CD14-positive monocyte (primary cell): ENCODE measurements around the gene PPM1H. TPM values are rescaled to one million over a fixed set of nuclear protein-coding genes. Genes with fewer than 3 reads are reported as not detected.

Experiments
- DNase-seq, 3 donors: peaks; one replicate each; pipeline ENCODE4 v3.0.0-alpha.2; 2011 to 2022
- H2AFZ ChIP-seq: 2 replicates; pipeline ENCODE4 v1.6.0; 2012; ENCODE audit warnings: mild to moderate bottlenecking, low read depth, low read length, inconsistent platforms; ENCODE audit not compliant: insufficient read depth, poor library complexity, severe bottlenecking
- H3K27ac ChIP-seq, 2 donors: 1 replicate in 1 of 2; 2 replicates in 1 of 2; pipeline ENCODE4 v1.5.1; 2012 to 2013; ENCODE audit warnings: low read length in 2 of 2, control low read depth in 1 of 2, inconsistent platforms in 1 of 2, low read depth in 1 of 2, mild to moderate bottlenecking in 1 of 2
- H3K27me3 ChIP-seq, 2 donors: one replicate each; pipeline versions ENCODE4 v1.6.0 to v1.6.1; 2011 to 2013; ENCODE audit warnings: low read length in 2 of 2; ENCODE audit not compliant: control insufficient read depth in 2 of 2, insufficient read depth in 2 of 2
- H3K36me3 ChIP-seq, 2 donors: replicated peaks in 1 of 2; 1 replicate in 1 of 2; 2 replicates in 1 of 2; pipeline versions ENCODE4 v1.5.1 to v1.6.1; 2012 to 2013; ENCODE audit warnings: low read length in 2 of 2, control low read depth in 1 of 2, inconsistent platforms in 1 of 2, mild to moderate bottlenecking in 1 of 2; ENCODE audit not compliant: insufficient read depth in 2 of 2, control insufficient read depth in 1 of 2
- H3K4me1 ChIP-seq, 2 donors: 1 replicate in 1 of 2; 2 replicates in 1 of 2; pipeline versions ENCODE4 v1.5.1 to v1.6.1; 2012 to 2013; ENCODE audit warnings: low read length in 2 of 2, control low read depth in 1 of 2, inconsistent platforms in 1 of 2, mild to moderate bottlenecking in 1 of 2, moderate library complexity in 1 of 2; ENCODE audit not compliant: insufficient read depth in 2 of 2, control insufficient read depth in 1 of 2
- H3K4me2 ChIP-seq: replicated peaks from 2 replicates; pipeline ENCODE3; 2012; ENCODE audit warnings: low read length, moderate library complexity, mild to moderate bottlenecking; ENCODE audit not compliant: poor library complexity, severe bottlenecking; ENCODE audit errors: extremely low read depth
- H3K4me3 ChIP-seq, 3 experiments: fragments of 200-600 bp in 1 of 3; sonication (generic) in 1 of 3; replicated peaks in 1 of 3; 1 replicate in 2 of 3; 2 replicates in 1 of 3; pipeline ENCODE4 v1.5.1; 2011 to 2013; ENCODE audit warnings: low read length in 3 of 3, mild to moderate bottlenecking in 3 of 3, control low read depth in 2 of 3, low read depth in 2 of 3, inconsistent platforms in 1 of 3, moderate library complexity in 1 of 3
- H3K79me2 ChIP-seq: 2 replicates; pipeline ENCODE4 v1.6.0; 2012; ENCODE audit warnings: mild to moderate bottlenecking, control low read depth, inconsistent platforms, low read length, moderate library complexity; ENCODE audit not compliant: insufficient read depth
- H3K9ac ChIP-seq: 2 replicates; pipeline ENCODE4 v1.6.0; 2017; ENCODE audit warnings: low read length, mild to moderate bottlenecking; ENCODE audit not compliant: insufficient read depth, poor library complexity, severe bottlenecking
- H3K9me3 ChIP-seq, 2 donors: replicated peaks in 1 of 2; 1 replicate in 1 of 2; 2 replicates in 1 of 2; pipeline versions ENCODE4 v1.5.1 to v1.6.1; 2012 to 2013; ENCODE audit warnings: low read length in 2 of 2, control low read depth in 1 of 2; ENCODE audit not compliant: control insufficient read depth in 1 of 2, insufficient read depth in 1 of 2
- H4K20me1 ChIP-seq: 2 replicates; pipeline ENCODE4 v1.6.0; 2012; ENCODE audit warnings: mild to moderate bottlenecking, low read length, control low read depth, moderate library complexity; ENCODE audit not compliant: insufficient read depth
- H3K27ac Mint-ChIP-seq, 7 donors: one replicate each; pipeline ENCODE4 v1.8.0; 2020; ENCODE audit warnings: mild to moderate bottlenecking in 7 of 7, mixed read lengths in 7 of 7, moderate library complexity in 6 of 7, inconsistent platforms in 2 of 7
- H3K27me3 Mint-ChIP-seq, 3 donors: one replicate each; pipeline ENCODE4 v1.8.0; 2021 to 2022; ENCODE audit warnings: low read depth in 3 of 3, mild to moderate bottlenecking in 3 of 3, mixed read lengths in 3 of 3, moderate library complexity in 3 of 3, inconsistent platforms in 1 of 3
- H3K36me3 Mint-ChIP-seq, 2 donors: one replicate each; pipeline ENCODE4 v1.8.0; 2020; ENCODE audit warnings: mixed read lengths in 2 of 2, inconsistent platforms in 1 of 2, mild to moderate bottlenecking in 1 of 2
- H3K4me1 Mint-ChIP-seq: one replicate; pipeline ENCODE4 v1.8.0; 2020; ENCODE audit warnings: mild to moderate bottlenecking, mixed read lengths
- H3K4me3 Mint-ChIP-seq, 2 donors: one replicate each; pipeline ENCODE4 v1.8.0; 2020; ENCODE audit warnings: mild to moderate bottlenecking in 2 of 2, mixed read lengths in 2 of 2, moderate library complexity in 1 of 2
- H3K9me3 Mint-ChIP-seq, 7 donors: one replicate each; pipeline ENCODE4 v1.8.0; 2020 to 2022; ENCODE audit warnings: mixed read lengths in 7 of 7, mild to moderate bottlenecking in 6 of 7, moderate library complexity in 6 of 7, inconsistent platforms in 2 of 7
- CTCF ChIP-seq: fragments of 200-600 bp; IDR thresholded peaks from one replicate; pipeline ENCODE4 v1.8.0; 2022; ENCODE audit warnings: antibody characterized with exemption, mild to moderate bottlenecking
- WGBS: methylation state at CpG from one replicate; pipeline ENCODE4 v1.1.5; 2013; ENCODE audit warnings: missing lambda C conversion rate; ENCODE audit not compliant: insufficient coverage; 5-methylcytosine and 5-hydroxymethylcytosine counted together
- intact Hi-C, 2 donors: fragments of 100-400 bp; cut with micrococcal nuclease; formaldehyde crosslinking; loops; one replicate each; pipeline versions ENCODE4 v1.15.0 to v1.15.1; 2023
- polyA plus RNA-seq, 3 donors: library from polyadenylated mRNA; depleted of rRNA in 1 of 3; unstranded in 2 of 3; stranded (reverse) in 1 of 3; fragments of 300-500 nt in 2 of 3; fragments of >200 nt in 1 of 3; fragmentation: Illumina TruSeq in 2 of 3; gene quantifications; 1 replicate in 2 of 3; 2 replicates in 1 of 3; pipeline ENCODE4 v1.2.3, GENCODE V29; 2012 to 2021

PPM1H gene
- polyA plus RNA-seq, 3 donors: 1.5 to 2.8 (median 1.9) TPM

GRCh38 chr12:62718762-62719426 is 216.1 kb downstream of the PPM1H start:
- Mint-ChIP-seq H3K27me3 (no peaks in the 10 kb centered on the region), H3K4me3 (no peak overlapping the region), H3K36me3 (peaks cover 11 to 18% of the 10 kb centered on the region in 2 donors), H3K4me1 (no peaks in the 10 kb centered on the region), H3K9me3 (no peaks in the 10 kb centered on the region), H3K27ac (no peak overlapping the region)
- intact Hi-C loops: no loop called here
- Histone ChIP-seq H3K9ac (no peak overlapping the region), H3K36me3 (peaks cover 0 to 3% of the 10 kb centered on the region in 2 donors), H3K4me2 (no peak overlapping the region), H3K4me3 (no peak overlapping the region), H3K79me2 (no peaks in the 10 kb centered on the region), H3K27ac (no peak overlapping the region), H2AFZ (no peak overlapping the region), H3K4me1 (no peaks in the 10 kb centered on the region), H3K9me3 (no peaks in the 10 kb centered on the region), H3K27me3 (no peaks in the 10 kb centered on the region), H4K20me1 (no peaks in the 10 kb centered on the region)
- TF ChIP-seq CTCF: no peak
- no peak for DNase-seq
- no CpG with 5 or more reads among the region's 2 CpGs for WGBS

GRCh38 chr12:62717643-62718042 is 217.3 kb downstream of the PPM1H start:
- no peaks in the 10 kb centered on the region for H3K27me3 Mint-ChIP-seq
- Histone ChIP-seq H3K27ac (no peak overlapping the region), H3K79me2 (no peaks in the 10 kb centered on the region), H3K9ac (no peak overlapping the region), H4K20me1 (no peaks in the 10 kb centered on the region), H3K4me2 (no peak overlapping the region), H3K4me1 (no peaks in the 10 kb centered on the region), H3K9me3 (no peaks in the 10 kb centered on the region), H2AFZ (no peak overlapping the region), H3K4me3 (no peak overlapping the region), H3K36me3 (peaks cover 0 to 3% of the 10 kb centered on the region in 2 donors), H3K27me3 (no peaks in the 10 kb centered on the region)
- H3K4me1 Mint-ChIP-seq: peaks cover 2% of the 10 kb centered on the region
- no peak overlapping the region for H3K4me3 Mint-ChIP-seq
- no peaks in the 10 kb centered on the region for H3K9me3 Mint-ChIP-seq
- TF ChIP-seq CTCF: no peak
- no CpG with 5 or more reads among the region's 1 CpG for WGBS
- peaks cover 11 to 18% of the 10 kb centered on the region in 2 donors for H3K36me3 Mint-ChIP-seq
- DNase-seq: no peak
- intact Hi-C loops: no loop called here
- no peak overlapping the region for H3K27ac Mint-ChIP-seq
